ENCODE measurements around the gene SFXN3. TPM values are rescaled to one million over a fixed set of nuclear protein-coding genes. Genes with fewer than 3 reads are reported as not detected.

Gene SFXN3
- total RNA-seq, 1 experiment from 2014 or later = 8.5 TPM

DNA sequence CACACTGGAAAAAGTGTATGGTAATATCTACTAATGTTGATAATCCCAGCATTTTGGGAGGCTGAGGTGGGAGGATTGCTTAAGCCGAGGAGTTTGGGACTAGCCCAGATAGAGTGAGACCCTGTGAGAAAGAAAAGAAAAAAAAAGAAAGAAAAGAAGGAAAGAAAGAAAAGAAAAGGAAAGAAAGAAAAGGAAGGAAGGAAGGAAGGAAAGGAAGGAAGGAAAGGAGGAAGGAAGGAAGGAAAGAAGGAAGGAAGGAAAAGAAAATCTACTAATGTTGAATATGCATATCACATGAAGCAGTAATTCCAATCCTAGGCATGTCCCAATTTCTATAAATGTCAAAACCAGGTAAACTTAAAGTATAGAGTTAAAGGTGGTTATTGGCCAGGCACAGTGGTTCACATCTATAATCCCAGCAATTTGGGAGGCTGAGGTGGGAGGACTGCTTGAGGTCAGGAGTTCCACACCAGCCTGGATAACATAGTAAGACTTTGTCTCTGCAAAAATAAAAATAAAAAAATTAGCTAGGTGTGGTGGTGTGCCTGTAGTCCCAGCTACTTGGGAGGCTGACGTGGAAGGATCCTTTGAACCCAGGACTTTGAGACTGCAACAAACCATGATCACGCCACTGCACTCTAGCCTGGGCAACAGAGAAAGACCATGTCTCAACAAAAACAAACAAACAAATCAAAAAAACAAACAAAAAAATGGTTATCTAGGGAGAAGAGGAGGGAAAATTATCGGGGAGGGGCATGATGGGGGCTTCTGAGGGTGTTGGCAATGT is 25.5 kb downstream of the SFXN3 start:
- Histone ChIP-seq H3K79me2 (ENCODE audit: low read length) (peaks cover 38% of the 10 kb centered on the region), H3K4me3 (ENCODE audit: low read length) (no peak overlapping the region), H3K27me3 (ENCODE audit: low read length) (no peaks in the 10 kb centered on the region), H3K9me2 (replicated peaks; ENCODE audit: insufficient read depth, low read length) (no peaks in the 10 kb centered on the region), H3K4me1 (ENCODE audit: low read length) (peaks cover 23% of the 10 kb centered on the region), H3K27ac (ENCODE audit: low read length) (no peak overlapping the region), H2AFZ (ENCODE audit: low read length) (no peak overlapping the region), H3K4me2 (ENCODE audit: low read depth, low read length, poor library complexity, severe bottlenecking) (no peak overlapping the region), H4K20me1 (ENCODE audit: insufficient read depth, low read depth, low read length) (no peaks in the 10 kb centered on the region), H3K36me3 (ENCODE audit: insufficient read depth, low read length) (no peaks in the 10 kb centered on the region), H3K9me3 (ENCODE audit: low read length) (no peaks in the 10 kb centered on the region), H3K9ac (ENCODE audit: low read length) (no peak overlapping the region)
- no peak for DNase-seq

DNA sequence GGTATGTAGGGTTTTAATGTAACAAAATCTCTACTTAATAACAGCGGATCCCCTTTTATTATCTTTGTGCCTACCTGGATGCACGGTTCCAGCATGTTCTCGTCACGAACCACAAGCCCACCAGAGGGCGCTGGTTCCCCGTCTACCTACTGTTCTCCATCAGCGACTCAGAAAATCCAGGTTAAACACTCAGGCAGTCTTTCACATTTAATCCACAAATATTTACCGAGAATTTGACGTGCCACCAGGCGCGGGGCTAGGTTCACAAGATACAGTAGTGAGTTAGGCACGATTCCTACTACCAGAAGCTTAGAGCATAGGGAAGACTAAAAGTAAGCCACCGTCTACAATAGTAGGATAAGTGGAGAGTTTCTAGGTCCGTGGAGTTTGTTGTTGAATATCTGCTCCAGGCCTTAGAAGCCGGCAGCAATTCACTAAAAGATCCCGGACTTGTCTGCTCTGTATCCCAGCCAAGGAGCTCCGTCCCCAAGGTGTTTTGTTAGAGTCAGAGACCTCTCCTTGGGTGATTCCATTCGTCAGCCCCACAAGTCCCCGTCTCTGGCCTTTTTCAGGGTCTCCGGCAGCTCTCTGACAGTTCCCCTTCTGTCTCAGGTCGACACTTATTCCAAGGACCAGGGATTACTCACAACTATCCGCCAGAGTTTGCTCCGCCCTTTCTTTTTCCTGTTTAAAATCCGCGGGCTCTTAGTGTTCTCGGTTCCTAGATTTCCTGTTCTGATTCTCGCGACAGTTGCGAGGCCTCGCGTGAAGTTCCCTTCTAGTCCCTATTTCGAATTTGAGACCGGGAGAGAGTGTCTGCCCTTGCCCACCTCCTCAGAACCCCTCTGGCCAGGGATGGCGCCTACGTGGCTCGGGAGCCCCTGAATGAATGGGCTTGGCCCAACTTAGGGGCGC is 29.3 kb downstream of the SFXN3 start:
- Histone ChIP-seq H3K27ac (ENCODE audit: low read length) (peak overlapping the region; percentile 98), H3K36me3 (ENCODE audit: insufficient read depth, low read length) (no peaks in the 10 kb centered on the region), H3K4me3 (ENCODE audit: low read length) (peak overlapping the region; percentile 80), H4K20me1 (ENCODE audit: insufficient read depth, low read depth, low read length) (no peaks in the 10 kb centered on the region), H3K27me3 (ENCODE audit: low read length) (no peaks in the 10 kb centered on the region), H3K9me3 (ENCODE audit: low read length) (no peaks in the 10 kb centered on the region), H3K4me1 (ENCODE audit: low read length) (peaks cover 58% of the 10 kb centered on the region), H2AFZ (ENCODE audit: low read length) (peak overlapping the region; percentile 83; the same call in 1 of the 2 replicates), H3K9ac (ENCODE audit: low read length) (peak overlapping the region; percentile 88), H3K4me2 (ENCODE audit: low read depth, low read length, poor library complexity, severe bottlenecking) (peak overlapping the region; percentile 81), H3K79me2 (ENCODE audit: low read length) (peaks cover 60% of the 10 kb centered on the region), H3K9me2 (replicated peaks; ENCODE audit: insufficient read depth, low read length) (no peaks in the 10 kb centered on the region)
- DNase-seq = peak; percentile 95

DNA sequence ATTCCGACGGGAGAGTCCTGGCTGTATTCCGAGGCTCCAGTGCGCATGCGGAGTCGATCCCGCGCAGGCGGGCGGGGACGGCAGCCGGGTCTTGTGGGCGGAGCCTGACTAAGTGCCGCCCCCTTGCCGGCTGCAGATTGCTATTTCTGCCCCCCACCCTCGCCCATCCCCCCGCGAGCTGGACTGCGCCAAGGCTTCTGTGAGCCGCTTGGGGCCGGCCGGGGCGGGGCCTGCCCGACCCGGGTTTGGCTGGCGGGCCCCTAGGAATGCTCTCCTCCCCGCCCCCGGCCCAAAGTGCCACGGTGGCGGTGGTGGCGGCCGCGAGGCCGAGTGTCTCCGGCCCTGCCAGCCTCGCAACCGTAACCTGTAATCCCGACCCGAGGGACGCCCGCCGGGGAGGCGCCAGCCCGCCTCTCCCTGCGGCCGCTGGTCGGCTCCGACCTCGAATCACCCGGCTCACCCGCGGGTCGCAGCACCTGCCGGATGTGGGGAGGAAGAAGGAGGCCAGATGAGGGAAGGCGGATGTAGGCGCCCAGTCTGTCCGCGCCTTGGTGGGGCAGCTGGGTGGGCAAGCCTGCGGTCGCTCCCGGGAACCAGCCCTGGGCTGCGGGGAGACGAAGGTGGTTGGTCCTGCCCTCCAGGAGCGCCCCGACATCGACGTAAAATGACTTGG is 30.1 kb downstream of the SFXN3 start:
- Histone ChIP-seq H3K4me3 (ENCODE audit: low read length) (peak overlapping the region; percentile 80), H3K9me2 (replicated peaks; ENCODE audit: insufficient read depth, low read length) (no peaks in the 10 kb centered on the region), H2AFZ (ENCODE audit: low read length) (peak overlapping the region; percentile 83; the same call in 1 of the 2 replicates), H3K9me3 (ENCODE audit: low read length) (no peaks in the 10 kb centered on the region), H4K20me1 (ENCODE audit: insufficient read depth, low read depth, low read length) (no peaks in the 10 kb centered on the region), H3K27ac (ENCODE audit: low read length) (peak overlapping the region; percentile 98), H3K79me2 (ENCODE audit: low read length) (peaks cover 57% of the 10 kb centered on the region), H3K4me2 (ENCODE audit: low read depth, low read length, poor library complexity, severe bottlenecking) (peak overlapping the region; percentile 81), H3K27me3 (ENCODE audit: low read length) (no peaks in the 10 kb centered on the region), H3K4me1 (ENCODE audit: low read length) (peaks cover 66% of the 10 kb centered on the region), H3K36me3 (ENCODE audit: insufficient read depth, low read length) (no peaks in the 10 kb centered on the region), H3K9ac (ENCODE audit: low read length) (peak overlapping the region; percentile 88)
- DNase-seq = peak; percentile 99

DNA sequence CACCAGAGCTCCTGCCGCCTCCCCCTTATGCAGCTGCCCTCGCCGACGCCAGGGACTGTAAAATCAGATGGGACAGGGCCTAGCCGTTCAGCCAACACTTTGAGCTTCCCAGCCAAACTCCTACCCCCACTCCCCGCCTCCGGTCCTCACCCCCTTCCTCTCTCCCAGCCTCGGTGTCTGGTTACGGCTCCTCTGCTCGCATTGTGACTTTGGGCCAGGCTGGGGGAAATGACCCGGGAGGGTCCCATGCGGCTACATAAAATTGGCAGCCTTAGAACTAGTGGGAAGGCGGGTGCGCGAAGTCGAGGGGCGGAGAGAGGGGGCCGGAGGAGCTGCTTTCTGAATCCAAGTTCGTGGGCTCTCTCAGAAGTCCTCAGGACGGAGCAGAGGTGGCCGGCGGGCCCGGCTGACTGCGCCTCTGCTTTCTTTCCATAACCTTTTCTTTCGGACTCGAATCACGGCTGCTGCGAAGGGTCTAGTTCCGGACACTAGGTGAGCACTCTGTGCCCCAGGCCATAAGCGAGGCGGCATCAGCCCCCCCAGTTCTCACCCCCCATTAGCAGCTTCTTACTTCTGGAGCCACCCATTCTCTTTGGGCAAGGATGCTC is 30.7 kb downstream of the SFXN3 start, which contains the start of gene KAZALD1:
TSS of gene KAZALD1 (plus strand) at position 366 of the 608 bp plus-strand sequence. CDS start 604 bp downstream, outside the sequence.
- H3K27me3 ChIP-seq (ENCODE audit: low read length) = no peaks in the 10 kb centered on the region
- peak within 1 kb of the TSS; percentile 88 for H3K9ac ChIP-seq (ENCODE audit: low read length)
- H3K36me3 ChIP-seq (ENCODE audit: insufficient read depth, low read length) = no peaks in the 10 kb centered on the region
- H3K4me2 ChIP-seq (ENCODE audit: low read depth, low read length, poor library complexity, severe bottlenecking) = peak within 1 kb of the TSS; percentile 81
- peaks cover 57% of the 10 kb centered on the region for H3K79me2 ChIP-seq (ENCODE audit: low read length)
- no peaks in the 10 kb centered on the region for H3K9me3 ChIP-seq (ENCODE audit: low read length)
- peak within 1 kb of the TSS; percentile 80 for H3K4me3 ChIP-seq (ENCODE audit: low read length)
- peak within 1 kb of the TSS; percentile 98 for H3K27ac ChIP-seq (ENCODE audit: low read length)
- peak; percentile 92 for DNase-seq
- H2AFZ ChIP-seq (ENCODE audit: low read length) = peak within 1 kb of the TSS; percentile 83; the same call in 1 of the 2 replicates
- H4K20me1 ChIP-seq (ENCODE audit: insufficient read depth, low read depth, low read length) = no peaks in the 10 kb centered on the region
- peaks cover 69% of the 10 kb centered on the region for H3K4me1 ChIP-seq (ENCODE audit: low read length)
- H3K9me2 ChIP-seq (replicated peaks; ENCODE audit: insufficient read depth, low read length) = no peaks in the 10 kb centered on the region

DNA sequence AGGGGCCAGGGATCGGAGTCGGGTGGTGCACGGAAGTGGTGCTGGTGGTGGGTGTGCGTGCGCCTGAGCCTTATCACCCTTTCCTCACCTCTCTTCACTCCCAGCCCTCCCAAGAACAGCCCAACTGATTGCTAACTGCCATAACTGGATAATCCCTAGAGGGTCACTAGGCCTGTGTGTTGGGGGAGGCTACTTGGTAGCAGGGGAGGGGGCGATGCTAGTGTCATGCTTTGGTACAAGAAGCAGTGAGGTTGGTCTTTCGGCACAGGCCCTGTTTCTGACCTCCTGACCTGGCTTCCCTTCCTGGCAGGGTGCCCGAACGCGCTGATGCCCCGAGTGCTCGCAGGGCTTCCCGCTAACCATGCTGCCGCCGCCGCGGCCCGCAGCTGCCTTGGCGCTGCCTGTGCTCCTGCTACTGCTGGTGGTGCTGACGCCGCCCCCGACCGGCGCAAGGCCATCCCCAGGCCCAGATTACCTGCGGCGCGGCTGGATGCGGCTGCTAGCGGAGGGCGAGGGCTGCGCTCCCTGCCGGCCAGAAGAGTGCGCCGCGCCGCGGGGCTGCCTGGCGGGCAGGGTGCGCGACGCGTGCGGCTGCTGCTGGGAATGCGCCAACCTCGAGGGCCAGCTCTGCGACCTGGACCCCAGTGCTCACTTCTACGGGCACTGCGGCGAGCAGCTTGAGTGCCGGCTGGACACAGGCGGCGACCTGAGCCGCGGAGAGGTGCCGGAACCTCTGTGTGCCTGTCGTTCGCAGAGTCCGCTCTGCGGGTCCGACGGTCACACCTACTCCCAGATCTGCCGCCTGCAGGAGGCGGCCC is 31.4 kb downstream of the SFXN3 start:
- no peaks in the 10 kb centered on the region for H3K36me3 ChIP-seq (ENCODE audit: insufficient read depth, low read length)
- peak overlapping the region; percentile 81 for H3K4me2 ChIP-seq (ENCODE audit: low read depth, low read length, poor library complexity, severe bottlenecking)
- no peaks in the 10 kb centered on the region for H4K20me1 ChIP-seq (ENCODE audit: insufficient read depth, low read depth, low read length)
- H3K9me2 ChIP-seq (replicated peaks; ENCODE audit: insufficient read depth, low read length) = no peaks in the 10 kb centered on the region
- peak overlapping the region; percentile 98 for H3K27ac ChIP-seq (ENCODE audit: low read length)
- H3K9ac ChIP-seq (ENCODE audit: low read length) = peak overlapping the region; percentile 88
- H3K9me3 ChIP-seq (ENCODE audit: low read length) = no peaks in the 10 kb centered on the region
- peak overlapping the region; percentile 80 for H3K4me3 ChIP-seq (ENCODE audit: low read length)
- peaks cover 52% of the 10 kb centered on the region for H3K79me2 ChIP-seq (ENCODE audit: low read length)
- H3K27me3 ChIP-seq (ENCODE audit: low read length) = no peaks in the 10 kb centered on the region
- H3K4me1 ChIP-seq (ENCODE audit: low read length) = peaks cover 70% of the 10 kb centered on the region
- peak; percentile 92 for DNase-seq
- H2AFZ ChIP-seq (ENCODE audit: low read length) = no peak overlapping the region

DNA sequence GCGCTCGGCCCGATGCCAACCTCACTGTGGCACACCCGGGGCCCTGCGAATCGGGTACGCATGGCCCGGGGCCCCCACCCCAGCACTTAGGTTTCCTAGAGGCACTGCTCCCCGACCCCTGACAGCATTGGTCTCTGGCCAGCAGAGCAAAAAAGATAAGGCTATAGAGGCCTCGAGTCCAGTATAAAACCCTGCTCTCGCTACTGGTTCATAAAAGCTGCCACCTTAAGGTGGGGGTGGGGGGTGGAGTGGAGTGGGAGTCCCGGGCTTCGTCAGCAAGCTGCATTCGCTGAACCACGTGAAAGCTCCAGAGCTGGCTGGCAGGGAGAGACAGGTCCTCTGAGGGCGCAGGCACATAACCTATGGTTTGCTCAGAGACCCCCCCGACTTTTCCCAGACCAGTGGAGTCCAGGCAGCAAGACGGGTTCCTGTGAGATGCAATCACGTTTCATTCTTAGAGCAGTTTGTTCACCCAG is 32.1 kb downstream of the SFXN3 start:
- DNase-seq = peak; percentile 79
- Histone ChIP-seq H3K79me2 (ENCODE audit: low read length) (peaks cover 46% of the 10 kb centered on the region), H3K4me2 (ENCODE audit: low read depth, low read length, poor library complexity, severe bottlenecking) (peak overlapping the region; percentile 81), H4K20me1 (ENCODE audit: insufficient read depth, low read depth, low read length) (no peaks in the 10 kb centered on the region), H2AFZ (ENCODE audit: low read length) (no peak overlapping the region), H3K36me3 (ENCODE audit: insufficient read depth, low read length) (no peaks in the 10 kb centered on the region), H3K4me3 (ENCODE audit: low read length) (peak overlapping the region; percentile 80), H3K4me1 (ENCODE audit: low read length) (peaks cover 72% of the 10 kb centered on the region), H3K9ac (ENCODE audit: low read length) (peak overlapping the region; percentile 88), H3K9me3 (ENCODE audit: low read length) (no peaks in the 10 kb centered on the region), H3K27me3 (ENCODE audit: low read length) (no peaks in the 10 kb centered on the region), H3K9me2 (replicated peaks; ENCODE audit: insufficient read depth, low read length) (no peaks in the 10 kb centered on the region), H3K27ac (ENCODE audit: low read length) (peak overlapping the region; percentile 98)

Data from Karpas-422 (cell line).